T47D (cell line): ENCODE data around the gene GDPD3.
"Not testable (repeated sequence)": the region's sequence is repeated elsewhere in the genome, so short reads cannot be mapped to it uniquely, and the experiment has no call there.

Experiments
- DNase-seq, 2 experiments: peaks; one replicate each; pipeline versions ENCODE4 v3.0.0 to v3.0.0-alpha.2; 2011 to 2012; ENCODE audit warnings: low read depth in 1 of 2, low spot score in 1 of 2
- JUND ChIP-seq: IDR thresholded peaks from 2 replicates; pipeline ENCODE4 v1.6.1; 2012; ENCODE audit warnings: low read depth
- in situ Hi-C: cut with HindIII; loops from 2 replicates; pipeline ENCODE4 v1.10.0; 2016; ENCODE audit warnings: low sequenced_read_pairs, low pct_unique_long_range_greater_than_20kb

The GDPD3 gene

GRCh38 chr16:30139583-30140481 lies 26.5 kb upstream of the GDPD3 start:
- peak in 1 of 2 experiments; percentile 45 for DNase-seq
- no peak for TF ChIP-seq JUND
- in situ Hi-C loops = no loop called here

DNA sequence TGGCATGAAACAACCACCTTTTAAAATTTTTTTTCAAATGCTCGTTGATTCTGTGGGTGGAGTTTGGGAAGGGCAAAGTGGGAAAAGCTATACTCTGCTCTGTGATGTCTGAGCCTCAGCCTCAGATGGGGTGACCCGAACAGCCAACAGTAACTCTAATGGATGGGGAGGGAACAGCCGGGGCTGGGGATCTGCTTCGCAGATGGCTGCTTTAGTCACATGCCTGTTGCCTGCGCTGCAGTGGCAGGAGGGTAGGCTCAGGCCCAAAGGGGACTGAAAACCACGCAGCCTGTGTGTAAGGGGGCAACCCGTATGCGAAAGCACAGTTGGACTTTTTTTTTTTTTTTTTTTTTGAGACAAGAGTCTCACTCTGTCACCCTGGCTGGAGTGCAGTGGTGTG lies 24.6 kb upstream of the GDPD3 start:
- in situ Hi-C loops = no loop called here

DNA sequence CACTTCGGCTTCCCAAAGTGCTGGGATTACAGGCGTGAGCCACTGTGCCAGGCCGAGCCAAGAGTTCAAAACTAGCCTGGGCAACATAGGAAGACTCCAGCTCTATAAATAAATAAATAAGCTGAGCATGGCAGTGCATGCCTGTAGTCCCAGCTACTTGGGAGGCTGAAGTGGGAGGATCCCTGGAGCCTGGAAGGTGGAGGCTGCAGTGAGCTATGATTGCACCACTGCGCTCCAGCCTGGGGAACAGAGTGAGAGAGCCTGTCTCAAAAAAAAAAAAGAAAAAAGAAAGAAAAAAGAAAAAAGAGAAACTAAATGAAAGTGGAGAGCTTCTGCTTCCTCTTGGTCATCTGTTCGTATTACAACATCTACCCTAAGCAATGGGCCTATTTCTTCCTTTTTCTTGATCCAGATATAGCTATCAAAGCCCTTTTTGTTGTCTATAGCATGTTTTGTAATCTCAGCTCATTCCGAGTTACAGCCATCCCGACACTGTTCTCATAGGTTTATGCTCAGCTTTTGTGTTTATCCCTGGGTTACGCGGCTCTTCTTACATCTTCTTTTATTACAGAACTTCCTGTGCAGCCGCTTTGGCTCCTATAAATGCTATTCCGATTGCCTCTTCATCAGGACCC lies 23.8 kb upstream of the GDPD3 start:
- TF ChIP-seq JUND = no peak
- in situ Hi-C loops = no loop called here
- DNase-seq = no peak

More for the DNA sequence above, 24.6 kb upstream of the GDPD3 start:
- TF ChIP-seq JUND = no peak
- no peak for DNase-seq

DNA sequence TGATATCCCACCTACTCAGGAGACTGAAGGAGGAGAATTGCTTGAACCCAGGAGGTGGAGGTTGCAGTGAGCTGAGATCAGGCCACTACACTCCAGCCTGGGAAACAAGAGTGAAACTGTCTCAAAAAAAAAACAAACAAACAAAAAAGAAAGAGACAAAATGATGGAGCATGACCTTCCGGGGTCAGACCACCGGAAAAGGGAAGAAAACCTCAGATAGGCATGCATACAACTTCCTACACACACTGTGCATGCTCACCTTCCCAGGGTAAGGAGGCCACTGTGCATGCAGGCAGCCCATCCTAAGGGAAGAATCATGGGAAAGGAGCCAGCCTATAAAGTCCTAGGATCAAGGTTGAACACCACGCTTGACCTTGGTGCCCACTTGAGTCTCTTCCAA lies 19.3 kb upstream of the GDPD3 start:
- no peak for TF ChIP-seq JUND
- in situ Hi-C loops = no loop called here
- DNase-seq = no peak

DNA sequence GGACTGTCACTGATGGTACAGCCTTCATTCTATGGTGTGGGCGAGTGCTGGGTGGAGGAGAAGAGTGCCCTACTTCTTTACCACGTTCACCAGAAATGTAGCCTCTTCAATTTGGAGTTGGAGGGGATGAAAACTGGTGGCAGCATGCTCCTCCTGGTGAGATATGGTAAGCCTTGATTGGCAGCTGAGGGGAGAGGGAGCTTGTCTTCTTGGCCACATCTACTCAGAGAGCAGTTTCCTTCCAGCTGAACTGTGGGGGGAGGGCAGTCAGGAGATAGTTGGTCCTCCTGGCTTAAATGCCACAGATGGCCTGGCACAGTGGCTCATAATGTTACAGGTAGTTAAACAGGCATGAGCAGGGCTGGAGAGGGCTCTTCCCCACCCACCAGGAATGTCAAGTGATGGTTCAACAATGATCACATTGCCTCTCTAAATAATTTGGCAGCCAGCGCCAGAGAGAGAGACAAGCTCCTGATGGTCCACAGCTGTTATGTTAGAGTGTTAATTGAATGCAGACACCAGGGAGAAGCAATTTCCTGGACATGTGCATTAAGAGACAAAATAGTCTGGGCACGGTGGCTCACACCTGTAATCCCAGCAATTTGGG lies 18.6 kb upstream of the GDPD3 start:
- no peak for DNase-seq
- in situ Hi-C loops = no loop called here
- no peak for TF ChIP-seq JUND

GRCh38 chr16:30127993-30128392 lies 14.7 kb upstream of the GDPD3 start:
- in situ Hi-C loops = no loop called here
- DNase-seq = no peak
- no peak for TF ChIP-seq JUND

GRCh38 chr16:30125690-30126089 lies 12.4 kb upstream of the GDPD3 start:
- in situ Hi-C loops, DNase-seq: not testable (repeated sequence)

DNA sequence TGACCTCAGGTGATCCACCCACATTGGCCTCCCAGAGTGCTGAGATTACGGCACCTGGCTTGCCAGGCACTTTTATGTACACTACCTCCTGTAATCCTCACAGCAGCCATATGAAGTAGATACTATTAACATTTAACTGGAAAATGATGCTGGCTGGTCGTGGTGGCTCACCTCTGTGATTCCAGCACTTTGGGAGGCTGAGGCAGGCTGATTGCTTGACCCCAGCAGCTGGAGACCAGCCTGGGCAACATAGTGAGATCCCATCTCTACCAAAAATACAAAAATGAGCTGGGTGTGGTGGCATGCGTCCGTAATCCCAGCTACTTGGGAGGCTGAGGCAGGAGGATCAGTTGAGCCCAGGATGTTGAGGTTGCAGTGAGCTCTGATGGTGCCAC lies 11.6 kb upstream of the GDPD3 start:
- in situ Hi-C loops = no loop called here
- TF ChIP-seq JUND = no peak

GRCh38 chr16:30122604-30123160 lies 9.3 kb upstream of the GDPD3 start:
- no peak for DNase-seq
- in situ Hi-C loops = no loop called here
- no peak for TF ChIP-seq JUND

More for the DNA sequence above, 11.6 kb upstream of the GDPD3 start:
- DNase-seq = no peak

- in situ Hi-C loops = no loop called here
- no peak for TF ChIP-seq JUND
Measured at GRCh38 chr16:30121741-30122571, 8.6 kb upstream of the GDPD3 start.

DNA sequence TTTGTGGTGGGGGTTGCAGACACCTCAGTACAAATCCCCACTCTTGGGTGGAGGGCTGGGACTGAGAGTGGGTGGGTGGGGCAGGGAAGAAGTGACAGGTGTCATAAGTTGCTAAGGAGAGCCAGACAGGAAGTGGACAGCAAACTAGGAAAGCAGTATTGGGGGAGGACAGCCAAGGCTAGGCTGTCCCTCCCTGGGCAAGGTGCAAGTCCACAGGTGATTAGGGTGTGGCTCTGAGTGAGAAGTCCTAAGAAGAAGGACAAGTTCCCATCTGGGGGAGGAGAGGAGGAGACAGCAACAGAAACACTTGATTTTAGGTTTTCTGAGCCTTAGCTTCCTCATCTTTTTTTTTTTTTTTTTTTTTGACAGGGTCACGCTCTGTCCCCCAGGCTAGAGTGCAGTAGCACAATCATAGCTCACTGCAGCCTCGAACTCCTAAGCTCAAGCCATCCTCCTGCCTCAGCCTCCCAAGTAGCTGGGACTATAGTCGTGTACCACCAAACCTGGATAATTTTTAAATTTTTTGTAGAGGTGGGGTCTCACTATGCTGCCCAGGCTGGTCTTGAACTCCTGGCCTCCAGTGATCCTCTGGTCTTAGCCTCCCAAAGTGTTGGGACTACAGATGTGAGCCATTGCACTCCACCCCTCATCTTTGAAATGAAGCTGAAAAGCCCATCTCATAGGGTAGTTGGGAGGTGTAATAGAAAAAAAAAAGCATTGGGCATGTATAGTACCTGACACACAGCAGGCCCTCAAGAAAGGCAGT lies 7.2 kb upstream of the GDPD3 start:
- in situ Hi-C loops = no loop called here
- DNase-seq = no peak
- TF ChIP-seq JUND = no peak

More at GRCh38 chr16:30121741-30122571, 8.6 kb upstream of the GDPD3 start:
- DNase-seq = no peak
